Inflammatory macrophage treated with lipopolysaccharide for 1 hour (primary cell): ENCODE data around the gene PTGDR2.

Source experiments
- DNase-seq, 2 donors: peaks; one replicate each; pipeline ENCODE4 v3.0.0-alpha.2; 2020 to 2022

The PTGDR2 gene

DNA sequence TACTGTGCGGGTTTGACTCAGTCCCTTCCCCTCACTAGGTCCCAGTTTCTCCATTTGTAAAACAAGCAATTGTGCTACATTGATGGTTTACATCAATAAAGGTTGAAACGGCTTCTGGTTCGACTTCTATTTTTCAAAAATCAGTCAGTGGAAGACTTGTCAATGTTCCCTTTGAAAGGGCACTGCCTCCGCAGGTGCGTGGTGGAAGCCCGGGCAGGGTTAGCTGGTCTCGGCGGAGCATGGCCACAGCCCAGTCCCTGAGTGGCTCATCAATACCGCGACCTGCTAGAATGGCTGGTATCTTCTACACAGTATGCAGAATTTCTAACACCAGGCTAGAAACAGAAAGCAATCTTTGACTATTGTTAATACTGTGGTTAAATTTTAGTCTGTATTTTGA, 54.6 kb downstream of the PTGDR2 start:
- no peak for DNase-seq
